H1 (cell line): ENCODE measurements around the gene SELENOV.

Experiments
- EZH2 ChIP-seq: fragments of 200-600 bp; sonication (generic); IDR thresholded peaks from 2 replicates; pipeline ENCODE4 v1.7.1; 2012; ENCODE audit warnings: low read depth, mild to moderate bottlenecking, moderate library complexity, low read length, inconsistent platforms; ENCODE audit not compliant: severe bottlenecking
- GABPA ChIP-seq: IDR thresholded peaks from 2 replicates; pipeline ENCODE4 v1.6.1; 2011; ENCODE audit warnings: mild to moderate bottlenecking, low read length, moderate library complexity, borderline replicate concordance; ENCODE audit not compliant: insufficient read depth
- POLR2AphosphoS5 ChIP-seq: IDR thresholded peaks from 2 replicates; pipeline ENCODE4 v1.6.1; 2011; ENCODE audit warnings: low read depth, low read length
- TF ChIP-seq, protein P1 (sequence below), 3 experiments: IDR thresholded peaks; 1 replicate in 2 of 3; 2 replicates in 1 of 3; pipeline versions ENCODE4 v1.5.1 to v1.6.1; 2011; ENCODE audit warnings: low read length in 3 of 3, mild to moderate bottlenecking in 3 of 3, inconsistent platforms in 2 of 3, low read depth in 1 of 3, moderate library complexity in 1 of 3; ENCODE audit not compliant: insufficient read depth in 1 of 3; ENCODE audit errors: control extremely low read depth in 1 of 3

DNA sequence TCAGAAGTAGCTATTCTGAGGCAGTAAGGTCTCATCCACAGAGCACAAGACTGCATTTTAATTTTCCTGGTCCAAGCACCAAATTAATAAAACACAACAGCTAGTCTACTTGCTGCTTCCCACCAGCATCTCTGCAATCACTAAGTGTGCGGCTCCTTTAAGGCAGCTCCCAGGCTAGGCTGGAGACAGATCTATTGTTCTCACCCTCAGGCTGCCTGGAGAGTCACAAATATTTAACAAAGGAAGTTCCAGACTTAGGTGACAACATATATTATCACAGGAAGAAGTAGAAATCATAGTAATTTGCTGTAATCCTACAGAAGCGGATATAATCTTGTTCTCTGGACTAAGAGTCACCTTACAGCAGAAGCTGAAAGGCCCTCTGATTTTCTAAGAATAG is 27.3 kb downstream of the SELENOV start:
- TF ChIP-seq EZH2, result no peak
- TF ChIP-seq, protein P1, sequence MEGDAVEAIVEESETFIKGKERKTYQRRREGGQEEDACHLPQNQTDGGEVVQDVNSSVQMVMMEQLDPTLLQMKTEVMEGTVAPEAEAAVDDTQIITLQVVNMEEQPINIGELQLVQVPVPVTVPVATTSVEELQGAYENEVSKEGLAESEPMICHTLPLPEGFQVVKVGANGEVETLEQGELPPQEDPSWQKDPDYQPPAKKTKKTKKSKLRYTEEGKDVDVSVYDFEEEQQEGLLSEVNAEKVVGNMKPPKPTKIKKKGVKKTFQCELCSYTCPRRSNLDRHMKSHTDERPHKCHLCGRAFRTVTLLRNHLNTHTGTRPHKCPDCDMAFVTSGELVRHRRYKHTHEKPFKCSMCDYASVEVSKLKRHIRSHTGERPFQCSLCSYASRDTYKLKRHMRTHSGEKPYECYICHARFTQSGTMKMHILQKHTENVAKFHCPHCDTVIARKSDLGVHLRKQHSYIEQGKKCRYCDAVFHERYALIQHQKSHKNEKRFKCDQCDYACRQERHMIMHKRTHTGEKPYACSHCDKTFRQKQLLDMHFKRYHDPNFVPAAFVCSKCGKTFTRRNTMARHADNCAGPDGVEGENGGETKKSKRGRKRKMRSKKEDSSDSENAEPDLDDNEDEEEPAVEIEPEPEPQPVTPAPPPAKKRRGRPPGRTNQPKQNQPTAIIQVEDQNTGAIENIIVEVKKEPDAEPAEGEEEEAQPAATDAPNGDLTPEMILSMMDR (IDR thresholded peaks at IDR 0.05; ENCODE audit: control extremely low read depth in 1 of 3, insufficient read depth in 1 of 3, low read depth in 1 of 3, low read length in 3 of 3), result no peak
- TF ChIP-seq POLR2AphosphoS5, result no peak
- TF ChIP-seq GABPA, result no peak
